Renal cortex interstitium (tissue), 11 donors: ENCODE measurements around the gene SLC34A3. TPM values are rescaled to one million over a fixed set of nuclear protein-coding genes. Genes with fewer than 3 reads are reported as not detected.
"Not testable (repeated sequence)": the region's sequence is repeated elsewhere in the genome, so short reads cannot be mapped to it uniquely, and the experiment has no call there.

Source experiments
- DNase-seq, 11 donors: peaks; one replicate each; pipeline ENCODE4 v3.0.0-alpha.2; 2013; ENCODE audit warnings: low read depth in 9 of 11, low spot score in 4 of 11; ENCODE audit errors: extremely low read depth in 1 of 11
- polyA plus RNA-seq, 3 donors: library from polyadenylated mRNA; unstranded; fragments of 120-200 nt; gene quantifications; one replicate each; pipeline ENCODE4 v1.2.1, GENCODE V29; 2013; ENCODE audit not compliant: insufficient read length in 3 of 3

The SLC34A3 gene
- polyA plus RNA-seq, 3 donors = 5.0 to 13.8 (median 11.6) TPM

DNA sequence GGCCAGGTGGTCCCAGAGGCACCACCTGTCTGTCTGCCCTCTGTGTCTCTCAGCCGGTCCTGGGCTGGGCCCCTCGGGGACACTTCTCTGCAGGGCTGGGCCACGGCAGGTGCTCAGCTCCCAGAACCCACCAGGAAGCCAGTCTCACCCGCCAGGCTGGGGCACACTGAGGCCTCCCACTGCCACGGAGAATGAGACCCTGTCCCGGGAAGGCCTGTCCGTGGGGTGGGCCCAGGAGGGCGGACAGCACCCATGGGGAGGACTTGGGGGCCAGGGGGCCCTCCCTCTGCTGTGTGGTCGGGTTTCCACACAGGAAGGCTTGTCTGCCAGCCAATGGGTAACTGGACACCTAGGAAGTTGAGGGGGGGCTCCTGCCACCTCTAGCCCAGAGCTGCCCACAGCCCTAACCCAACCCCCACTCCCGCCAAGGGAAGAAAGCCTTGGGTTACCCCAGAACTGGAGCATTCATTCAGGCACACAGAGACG lies 6.3 kb downstream of the SLC34A3 start:
- no peak for DNase-seq

DNA sequence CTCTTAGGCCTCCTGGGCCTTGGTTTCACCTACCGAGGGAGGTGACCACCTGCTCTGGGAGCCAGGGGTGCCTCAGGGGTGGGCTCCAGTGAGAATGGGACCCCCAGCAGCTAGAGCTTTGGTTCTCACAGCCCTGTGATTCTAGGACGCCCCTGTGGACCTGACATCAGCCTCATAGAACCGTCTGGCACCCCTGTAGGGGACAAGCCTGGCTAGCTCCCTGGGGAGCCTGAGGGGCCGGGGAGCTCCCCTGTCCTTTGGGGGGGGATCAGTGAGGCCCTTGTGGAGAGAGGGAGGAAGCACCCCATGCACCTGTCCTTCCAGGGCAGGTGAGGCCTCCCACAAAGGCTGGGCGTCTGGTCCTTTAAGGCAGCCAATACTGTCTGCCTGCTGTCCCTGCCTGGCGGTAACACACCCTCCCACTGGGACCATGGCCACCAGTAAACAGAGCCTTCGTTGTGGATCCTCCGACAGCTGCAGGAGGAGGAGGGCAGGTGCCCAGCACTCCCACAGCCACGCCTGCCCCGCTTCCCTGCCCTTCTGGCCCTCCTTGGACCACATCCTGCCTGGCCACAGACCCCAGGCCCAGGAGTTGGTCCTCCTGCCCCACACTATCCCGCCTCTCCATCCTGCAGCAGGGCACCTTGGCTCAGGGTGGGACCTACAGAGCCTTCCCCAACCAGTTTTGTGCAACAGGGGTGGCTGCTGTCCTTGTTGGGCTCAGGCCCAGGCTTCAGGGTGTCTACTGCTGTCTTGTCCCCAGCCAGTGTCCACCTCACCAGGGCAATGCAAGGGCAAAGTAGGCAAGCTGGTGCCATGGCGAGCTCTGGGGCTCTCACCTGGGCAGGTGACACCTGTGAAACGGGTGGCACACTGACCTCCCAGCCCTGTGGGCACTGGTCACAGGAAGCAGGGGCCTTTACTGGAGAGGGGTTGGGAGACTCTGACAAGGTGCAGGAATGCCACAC lies 7.3 kb downstream of the SLC34A3 start:
- DNase-seq = no peak

DNA sequence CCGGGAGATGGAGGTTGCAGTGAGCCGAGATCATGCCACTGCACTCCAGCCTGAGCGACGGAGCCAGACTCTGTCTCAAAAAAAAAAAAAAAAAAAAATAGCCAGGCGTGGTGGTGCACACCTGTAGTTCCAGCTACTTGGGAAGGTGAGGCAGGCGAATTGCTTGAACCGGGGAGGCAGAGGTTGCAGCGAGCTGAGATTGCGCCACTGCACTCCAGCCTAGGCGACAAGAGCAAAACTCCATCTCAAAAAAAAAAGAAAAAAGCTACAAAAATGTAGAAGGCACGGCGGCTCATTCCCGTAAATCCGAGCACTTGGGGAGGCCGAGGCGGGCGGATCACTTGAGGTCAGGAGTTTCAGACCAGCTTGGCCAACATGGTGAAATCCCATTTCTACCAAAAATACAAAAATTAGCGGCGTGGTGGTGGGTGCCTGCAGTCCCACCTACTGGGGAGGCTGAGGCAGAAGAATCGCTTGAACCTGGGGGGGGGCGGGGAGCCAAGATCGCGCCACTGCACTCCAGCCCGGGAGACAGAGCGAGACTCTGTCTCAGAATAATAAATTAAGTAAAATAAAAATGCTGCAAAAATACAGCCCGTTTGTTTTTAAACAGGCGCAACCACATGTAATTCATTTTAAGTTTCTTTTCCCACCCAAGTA lies 9.0 kb downstream of the SLC34A3 start:
- not testable (repeated sequence) for DNase-seq

DNA sequence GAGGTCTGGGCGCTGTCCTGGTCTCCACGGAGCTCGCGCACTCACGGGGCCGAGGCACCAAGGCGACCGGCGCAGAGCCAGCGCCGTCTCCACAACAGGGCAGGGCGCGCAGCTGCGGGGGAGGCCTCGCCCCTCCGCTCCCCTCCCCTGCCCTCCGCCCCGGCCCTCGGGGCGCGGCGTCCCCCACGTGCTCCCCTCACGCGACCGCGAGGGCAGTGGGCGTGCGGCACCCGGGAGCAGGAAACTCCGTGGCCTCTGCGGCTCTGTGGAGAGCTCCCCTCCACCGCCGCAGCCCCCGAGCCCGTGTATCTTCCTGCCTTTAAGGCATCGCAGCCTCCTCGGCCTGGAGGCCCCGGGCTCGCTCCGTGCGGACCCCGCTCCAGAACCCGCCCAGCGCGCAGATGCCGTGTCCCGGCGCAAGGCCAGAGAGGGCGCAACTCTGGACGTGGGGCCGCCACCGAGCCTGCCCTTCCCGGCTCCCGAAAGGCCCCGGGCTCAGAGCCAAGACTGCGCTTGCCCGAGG lies 9.7 kb downstream of the SLC34A3 start:
- peak in 7 of 11 donors; percentile 53 to 72 (median 61) for DNase-seq

DNA sequence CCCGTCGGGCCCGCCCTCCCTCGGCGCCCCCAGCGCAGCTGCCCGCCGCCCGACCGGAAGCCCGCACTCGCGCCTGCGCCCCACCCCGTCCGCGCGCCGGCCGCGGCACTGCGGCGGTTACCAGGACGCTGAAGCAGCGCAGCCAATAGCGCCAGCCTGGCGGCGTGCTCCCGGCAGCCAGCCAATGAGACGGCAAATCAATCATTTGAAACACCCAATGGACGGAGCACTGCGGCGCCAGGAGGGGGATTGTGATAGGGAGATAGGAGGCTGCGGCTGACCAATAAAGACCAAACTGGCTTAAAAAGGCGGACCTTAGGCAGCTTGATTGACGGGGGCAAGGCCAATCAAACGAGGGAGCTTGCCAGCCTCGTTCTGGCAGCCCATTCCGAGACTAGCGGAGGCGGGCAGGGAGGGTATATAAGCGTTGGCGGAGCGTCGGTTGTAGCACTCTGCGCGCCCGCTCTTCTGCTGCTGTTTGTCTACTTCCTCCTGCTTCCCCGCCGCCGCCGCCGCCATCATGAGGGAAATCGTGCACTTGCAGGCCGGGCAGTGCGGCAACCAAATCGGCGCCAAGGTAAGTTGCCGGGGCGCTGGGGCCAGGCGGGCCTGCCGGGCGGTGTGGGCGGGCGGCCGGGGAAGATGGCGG lies 10.3 kb downstream of the SLC34A3 start, which contains the start of gene TUBB4B:
Gene TUBB4B, plus strand, starts transcription at position 447 of the 649 bp plus-strand sequence. Its CDS starts 74 bp downstream, at position 521.
- DNase-seq = peak; percentile 98 to 100 (median 99)

DNA sequence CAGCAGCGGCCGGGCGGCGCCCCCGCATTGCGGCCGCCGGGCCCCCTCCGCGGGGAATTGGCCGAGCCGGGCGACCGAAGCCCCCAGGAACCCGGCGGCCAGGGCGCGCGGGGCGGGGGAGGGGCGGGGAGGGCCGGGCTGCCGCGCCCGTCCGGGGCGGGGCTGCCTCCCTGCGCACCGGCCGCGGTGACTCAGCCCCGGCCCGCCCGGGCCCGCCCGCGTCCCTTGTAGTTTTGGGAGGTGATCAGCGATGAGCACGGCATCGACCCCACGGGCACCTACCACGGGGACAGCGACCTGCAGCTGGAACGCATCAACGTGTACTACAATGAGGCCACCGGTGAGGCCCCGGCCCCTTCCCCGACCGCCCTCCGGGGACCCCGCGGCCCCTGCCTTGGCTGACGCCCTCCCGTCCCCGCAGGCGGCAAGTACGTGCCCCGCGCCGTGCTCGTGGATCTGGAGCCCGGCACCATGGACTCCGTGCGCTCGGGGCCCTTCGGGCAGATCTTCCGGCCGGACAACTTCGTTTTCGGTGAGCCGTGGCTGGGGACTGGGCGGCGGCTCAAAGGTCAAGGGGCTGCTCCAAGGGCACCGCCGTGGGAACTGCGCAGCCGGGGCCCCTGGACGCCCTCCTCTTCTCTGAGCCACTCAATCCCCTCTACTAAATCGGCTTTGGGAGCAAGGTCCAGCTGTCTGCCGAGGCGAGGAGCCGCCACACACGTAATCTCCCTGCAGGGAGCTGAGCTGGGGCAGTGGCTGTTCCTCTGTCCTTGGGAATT lies 11.0 kb downstream of the SLC34A3 start:
- DNase-seq = no peak

DNA sequence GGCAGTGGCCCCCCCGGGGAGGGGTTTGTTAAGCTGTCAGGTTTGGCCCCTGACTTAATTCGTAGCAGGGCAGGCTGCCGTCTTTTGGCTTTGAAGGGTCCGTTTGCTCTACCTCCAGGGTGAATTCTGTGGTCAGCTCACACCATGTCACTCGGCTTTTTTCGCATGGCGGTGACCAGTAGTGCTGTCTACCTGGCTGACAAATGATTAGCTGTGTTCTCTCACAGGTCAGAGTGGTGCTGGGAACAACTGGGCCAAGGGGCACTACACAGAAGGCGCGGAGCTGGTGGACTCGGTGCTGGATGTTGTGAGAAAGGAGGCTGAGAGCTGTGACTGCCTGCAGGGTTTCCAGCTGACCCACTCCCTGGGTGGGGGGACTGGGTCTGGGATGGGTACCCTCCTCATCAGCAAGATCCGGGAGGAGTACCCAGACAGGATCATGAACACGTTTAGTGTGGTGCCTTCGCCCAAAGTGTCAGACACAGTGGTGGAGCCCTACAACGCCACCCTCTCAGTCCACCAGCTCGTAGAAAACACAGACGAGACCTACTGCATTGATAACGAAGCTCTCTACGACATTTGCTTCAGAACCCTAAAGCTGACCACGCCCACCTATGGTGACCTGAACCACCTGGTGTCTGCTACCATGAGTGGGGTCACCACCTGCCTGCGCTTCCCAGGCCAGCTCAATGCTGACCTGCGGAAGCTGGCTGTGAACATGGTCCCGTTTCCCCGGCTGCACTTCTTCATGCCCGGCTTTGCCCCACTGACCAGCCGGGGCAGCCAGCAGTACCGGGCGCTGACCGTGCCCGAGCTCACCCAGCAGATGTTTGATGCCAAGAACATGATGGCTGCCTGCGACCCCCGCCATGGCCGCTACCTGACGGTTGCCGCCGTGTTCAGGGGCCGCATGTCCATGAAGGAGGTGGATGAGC lies 11.8 kb downstream of the SLC34A3 start:
- no peak for DNase-seq

DNA sequence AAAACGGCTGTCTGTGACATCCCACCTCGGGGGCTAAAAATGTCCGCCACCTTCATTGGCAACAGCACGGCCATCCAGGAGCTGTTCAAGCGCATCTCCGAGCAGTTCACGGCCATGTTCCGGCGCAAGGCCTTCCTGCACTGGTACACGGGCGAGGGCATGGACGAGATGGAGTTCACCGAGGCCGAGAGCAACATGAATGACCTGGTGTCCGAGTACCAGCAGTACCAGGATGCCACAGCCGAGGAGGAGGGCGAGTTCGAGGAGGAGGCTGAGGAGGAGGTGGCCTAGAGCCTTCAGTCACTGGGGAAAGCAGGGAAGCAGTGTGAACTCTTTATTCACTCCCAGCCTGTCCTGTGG lies 12.5 kb downstream of the SLC34A3 start:
- DNase-seq = not testable (repeated sequence)

DNA sequence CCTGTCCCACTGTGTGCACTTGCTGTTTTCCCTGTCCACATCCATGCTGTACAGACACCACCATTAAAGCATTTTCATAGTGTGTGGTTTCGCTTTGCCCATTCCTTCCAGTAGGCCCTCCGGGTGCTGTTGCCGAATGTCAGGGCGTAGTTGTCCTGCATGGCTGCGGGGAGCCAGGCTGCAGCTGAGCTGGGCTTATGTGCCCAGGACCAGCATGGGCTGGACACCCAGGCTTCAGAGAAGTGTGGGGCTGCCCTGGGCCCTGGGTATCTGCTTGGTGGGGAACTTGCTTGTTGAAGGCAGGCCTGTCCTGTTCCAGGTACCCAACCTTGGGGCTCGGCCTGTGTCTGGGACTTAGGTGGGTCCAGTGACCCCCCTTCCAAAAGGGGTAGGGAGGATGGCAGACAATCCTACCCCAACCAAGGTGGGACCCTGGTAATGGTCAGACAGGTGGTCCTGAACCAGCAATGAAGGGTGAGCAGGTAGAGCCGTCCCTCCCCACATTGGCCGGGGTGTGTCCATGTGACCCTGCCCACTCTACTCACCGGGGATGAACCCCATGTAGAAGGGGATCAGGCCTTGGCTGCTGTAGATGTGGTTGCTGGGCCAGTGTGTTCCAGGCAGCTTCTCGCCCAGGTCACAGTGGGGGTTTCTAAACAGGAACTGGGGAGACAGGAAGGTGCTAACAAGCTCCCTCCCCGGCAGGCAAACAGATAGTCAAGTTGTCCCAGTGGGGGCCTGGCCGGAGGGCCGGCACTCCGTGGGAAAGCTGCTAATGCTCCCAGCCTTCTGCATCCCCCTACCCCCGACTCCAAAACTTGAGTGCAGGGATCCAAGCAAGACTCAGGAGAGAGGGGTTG lies 13.2 kb downstream of the SLC34A3 start:
- DNase-seq = no peak

DNA sequence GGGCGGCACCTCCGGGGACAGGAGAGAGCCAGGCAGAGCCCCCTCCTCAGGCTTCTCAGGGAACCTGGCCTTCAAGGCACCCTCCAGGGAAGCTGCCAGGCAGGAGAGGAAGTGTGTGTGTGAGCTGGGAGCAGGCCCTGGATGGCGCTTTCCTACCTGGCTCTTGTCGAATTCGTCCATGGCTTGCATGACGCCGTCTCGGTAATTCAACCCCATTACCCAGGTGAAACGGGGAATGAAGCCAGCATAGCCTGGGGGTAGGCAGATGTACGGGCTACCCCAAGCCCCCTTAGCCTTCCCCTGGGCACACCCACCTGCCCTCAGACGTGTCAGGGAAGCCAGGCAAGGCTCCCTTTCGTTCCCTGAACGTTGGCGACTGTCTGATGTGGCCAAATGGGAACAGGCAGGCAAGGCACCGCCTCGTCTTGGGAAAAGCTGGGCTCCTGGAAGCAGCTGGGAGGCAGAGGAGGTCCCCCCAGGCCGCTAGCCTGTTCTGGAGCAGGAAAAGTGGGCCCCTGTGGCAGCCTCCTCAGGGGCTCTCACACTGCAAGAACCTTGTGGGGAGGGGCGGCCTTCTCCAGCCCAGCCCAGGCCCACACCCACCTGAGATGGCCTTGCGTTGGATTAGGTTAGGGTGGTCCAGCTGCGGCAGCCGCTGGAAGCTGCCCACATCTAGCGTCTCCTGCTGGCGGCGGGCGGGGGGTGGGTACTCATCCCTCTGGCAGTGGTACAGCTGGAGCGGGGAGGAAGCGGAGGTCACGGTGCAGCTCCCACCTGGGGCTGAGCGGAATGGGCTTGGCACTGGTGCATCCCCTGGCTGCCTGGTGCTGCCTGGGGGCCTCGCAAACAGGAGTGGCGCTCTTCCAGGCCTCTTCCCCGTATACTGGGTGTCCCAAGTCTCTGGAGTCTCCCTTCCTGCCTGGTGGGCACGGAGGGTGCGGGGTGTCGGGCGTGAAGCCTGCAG lies 14.1 kb downstream of the SLC34A3 start:
- no peak for DNase-seq

DNA sequence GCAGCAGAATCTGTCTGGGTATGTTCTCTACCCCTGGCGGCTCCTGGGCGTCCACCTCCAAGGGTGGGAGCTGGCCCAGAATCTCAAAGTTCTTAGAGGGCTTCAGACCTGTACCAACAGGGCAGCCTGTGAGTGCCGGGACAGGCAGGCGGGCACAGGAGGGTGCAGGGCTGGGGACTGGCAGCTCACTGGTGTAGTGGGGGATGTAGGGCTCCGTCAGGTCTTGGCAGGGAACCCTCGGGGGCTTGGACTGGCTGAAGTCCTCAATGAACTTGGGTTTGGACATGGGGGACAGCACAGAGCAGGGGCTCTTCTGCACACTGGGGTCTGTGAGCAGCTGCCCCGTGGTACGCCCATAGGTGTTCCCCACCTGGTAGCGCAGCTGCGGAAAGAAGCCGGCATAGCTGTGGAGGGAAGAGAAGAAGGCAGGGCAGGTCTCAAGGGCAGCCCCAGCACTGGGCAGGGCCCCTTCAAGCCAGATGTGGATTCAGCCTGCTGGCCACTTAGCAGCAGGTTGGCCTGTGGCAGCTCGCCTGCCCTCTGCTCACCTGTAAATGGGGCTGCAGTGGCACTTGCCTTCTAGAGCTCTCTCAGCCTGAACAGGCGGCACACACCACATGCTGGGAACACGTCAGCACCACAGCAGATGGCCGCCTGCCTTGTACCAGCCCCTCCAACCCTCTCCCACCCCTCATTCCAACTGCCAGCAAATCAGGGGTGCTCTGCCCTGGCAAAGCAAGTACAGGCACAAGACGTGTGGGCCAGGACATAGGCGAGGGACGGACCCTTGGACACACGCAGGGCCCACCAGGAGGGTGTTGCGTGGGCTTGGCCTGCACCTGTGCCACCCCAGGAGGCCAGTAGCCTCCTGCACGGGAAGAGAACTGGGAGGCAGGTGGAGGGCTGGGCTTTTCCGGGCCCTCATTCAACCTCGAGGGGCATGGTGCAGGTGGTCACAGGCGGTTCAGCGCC lies 15.0 kb downstream of the SLC34A3 start:
- DNase-seq = no peak

DNA sequence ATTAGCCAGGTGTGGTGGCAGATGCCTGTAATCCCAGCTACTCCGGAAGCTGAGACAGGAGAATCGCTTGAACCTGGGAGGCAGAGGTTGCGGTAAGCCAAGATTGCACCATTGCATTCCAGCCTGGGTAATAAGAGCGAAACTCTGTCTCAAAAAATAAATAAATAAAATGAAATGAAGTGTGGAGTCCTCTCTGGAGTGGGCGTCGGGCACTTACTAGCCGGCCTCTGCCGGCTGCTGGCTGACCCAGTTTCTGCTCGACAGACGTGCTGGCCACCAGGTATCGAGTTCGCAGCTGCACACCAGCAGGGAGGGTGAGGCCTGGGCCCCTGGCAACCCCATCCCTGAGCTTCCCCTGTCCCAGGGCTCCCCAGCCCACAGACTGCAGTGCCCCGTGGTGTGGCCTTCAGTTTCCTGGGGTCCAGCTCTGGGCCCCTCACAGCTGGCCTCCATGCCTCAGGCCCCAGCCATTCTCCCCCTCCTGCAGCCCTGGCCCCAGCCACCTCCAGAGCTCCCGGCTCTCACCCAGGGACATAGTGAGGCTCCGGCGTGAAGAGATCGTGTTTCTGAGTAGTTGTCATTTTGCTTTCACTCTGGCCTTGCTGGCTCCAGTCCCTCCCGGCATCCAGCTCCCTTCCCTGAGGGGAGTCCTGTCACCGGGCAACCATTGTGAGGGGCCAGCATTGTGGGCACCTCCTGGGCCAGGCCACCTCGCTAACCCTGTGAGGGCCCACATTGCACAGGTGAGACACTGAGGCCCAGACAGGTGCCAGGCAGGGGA lies 16.6 kb downstream of the SLC34A3 start:
- DNase-seq = no peak

DNA sequence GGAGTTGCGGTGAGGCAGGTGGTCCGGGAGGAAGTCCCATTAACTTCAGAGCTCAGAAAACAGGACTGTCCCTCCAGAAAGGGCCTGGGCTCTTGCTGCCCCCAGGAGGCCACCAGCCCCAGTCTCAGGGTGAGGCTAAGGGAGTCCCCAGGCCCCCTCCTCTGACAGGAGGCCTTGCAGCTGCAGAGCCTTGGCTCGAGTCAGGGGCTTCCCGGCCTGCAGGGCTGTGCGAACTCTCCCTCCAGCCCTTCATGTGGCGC lies 17.1 kb downstream of the SLC34A3 start:
- DNase-seq = no peak
